GM19395 (cell line): ENCODE results near the gene CD40.

ENCODE experiments used
- ATAC-seq: cut with Tn5 transposase; IDR thresholded peaks from one replicate; pipeline ENCODE4 v1.9.1; 2021; ENCODE audit warnings: mild to moderate bottlenecking, moderate library complexity; ENCODE audit not compliant: unreplicated experiment

CD40 gene

DNA sequence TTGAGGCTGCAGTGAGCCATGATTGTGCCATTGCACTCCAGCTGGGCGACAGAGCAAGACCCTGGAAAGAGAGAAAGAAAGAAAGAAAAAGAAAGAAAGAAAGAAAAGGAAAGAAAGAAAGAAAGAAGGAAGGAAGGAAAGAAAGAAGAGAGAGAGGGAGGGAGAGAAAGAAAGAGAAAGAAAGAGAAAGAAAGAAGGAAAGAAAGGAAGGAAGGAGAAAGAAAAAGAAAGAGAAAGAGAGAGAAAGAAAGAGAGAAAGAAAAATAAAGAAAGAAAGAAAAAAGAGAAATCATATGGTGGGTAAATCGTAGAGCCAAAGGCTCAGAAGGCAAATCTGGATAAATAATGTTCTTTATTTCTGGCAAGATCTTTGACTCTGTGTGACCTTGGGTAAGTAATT, 53.4 kb downstream of the CD40 start:
- no peak for ATAC-seq

DNA sequence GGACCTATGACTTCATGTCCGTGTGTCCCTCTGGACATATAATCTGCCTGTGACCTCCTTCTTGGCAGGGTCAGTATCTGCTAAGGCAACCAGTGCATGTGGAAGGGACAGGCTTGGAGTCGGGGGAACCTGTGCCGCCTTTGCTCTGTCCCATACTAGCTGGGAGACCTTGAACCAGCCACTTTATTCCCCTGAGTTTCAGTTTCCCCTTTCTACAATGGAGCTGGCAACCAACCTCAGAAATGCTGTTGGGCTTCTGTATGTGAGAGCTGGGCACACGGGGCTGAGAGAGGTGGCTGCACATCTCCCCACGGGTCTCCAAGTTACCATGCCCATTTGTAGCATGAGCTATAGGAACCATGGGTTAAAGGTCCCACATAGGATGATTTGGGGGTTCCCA, 53.8 kb downstream of the CD40 start:
- no peak for ATAC-seq

DNA sequence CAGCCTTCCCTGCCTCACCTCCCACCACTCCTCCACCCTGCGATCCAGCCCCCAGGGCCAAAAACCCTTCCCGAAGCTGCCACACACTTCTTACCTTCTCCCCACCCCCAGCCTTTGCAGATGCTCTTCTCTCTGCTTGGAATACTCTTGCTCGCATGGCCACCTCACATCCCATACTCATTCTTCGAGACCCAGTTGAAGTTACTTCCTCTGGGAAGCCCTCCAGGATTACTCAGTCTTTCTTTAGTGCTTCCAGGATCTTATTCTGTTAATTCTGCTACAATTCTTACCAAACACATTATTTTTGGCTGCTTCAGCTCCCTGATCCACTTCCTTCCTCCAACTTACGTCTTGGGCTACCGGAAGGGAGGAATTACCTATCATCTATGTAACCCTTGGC, 54.3 kb downstream of the CD40 start:
- ATAC-seq, result no peak

DNA sequence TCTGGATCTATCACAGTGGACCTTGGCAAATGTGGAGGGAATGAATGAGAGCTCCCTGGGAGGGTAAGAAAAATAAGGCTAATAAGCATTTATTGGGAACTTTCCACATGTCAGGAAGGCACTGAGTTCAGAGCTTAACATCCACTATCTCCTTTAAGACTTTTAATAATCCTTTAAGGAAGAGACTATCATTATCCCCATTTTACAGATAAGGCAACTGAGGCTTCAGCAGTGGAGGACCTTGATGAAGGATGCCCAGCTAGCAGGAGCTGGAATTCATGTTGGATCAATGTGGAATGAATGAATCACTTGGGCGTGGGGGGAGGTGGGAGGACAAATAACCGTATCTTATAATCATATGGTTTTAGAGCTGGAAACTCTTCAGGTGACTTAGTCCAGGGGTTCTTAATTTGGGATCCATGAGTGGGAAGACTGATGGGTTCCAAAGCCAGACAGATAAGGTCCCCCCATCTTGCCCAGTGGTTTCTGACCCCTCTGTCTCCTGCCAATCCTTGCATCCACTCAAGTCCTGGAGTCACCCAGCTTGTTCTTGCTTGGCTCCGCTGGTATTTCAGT, 54.9 kb downstream of the CD40 start:
- ATAC-seq, result no peak

DNA sequence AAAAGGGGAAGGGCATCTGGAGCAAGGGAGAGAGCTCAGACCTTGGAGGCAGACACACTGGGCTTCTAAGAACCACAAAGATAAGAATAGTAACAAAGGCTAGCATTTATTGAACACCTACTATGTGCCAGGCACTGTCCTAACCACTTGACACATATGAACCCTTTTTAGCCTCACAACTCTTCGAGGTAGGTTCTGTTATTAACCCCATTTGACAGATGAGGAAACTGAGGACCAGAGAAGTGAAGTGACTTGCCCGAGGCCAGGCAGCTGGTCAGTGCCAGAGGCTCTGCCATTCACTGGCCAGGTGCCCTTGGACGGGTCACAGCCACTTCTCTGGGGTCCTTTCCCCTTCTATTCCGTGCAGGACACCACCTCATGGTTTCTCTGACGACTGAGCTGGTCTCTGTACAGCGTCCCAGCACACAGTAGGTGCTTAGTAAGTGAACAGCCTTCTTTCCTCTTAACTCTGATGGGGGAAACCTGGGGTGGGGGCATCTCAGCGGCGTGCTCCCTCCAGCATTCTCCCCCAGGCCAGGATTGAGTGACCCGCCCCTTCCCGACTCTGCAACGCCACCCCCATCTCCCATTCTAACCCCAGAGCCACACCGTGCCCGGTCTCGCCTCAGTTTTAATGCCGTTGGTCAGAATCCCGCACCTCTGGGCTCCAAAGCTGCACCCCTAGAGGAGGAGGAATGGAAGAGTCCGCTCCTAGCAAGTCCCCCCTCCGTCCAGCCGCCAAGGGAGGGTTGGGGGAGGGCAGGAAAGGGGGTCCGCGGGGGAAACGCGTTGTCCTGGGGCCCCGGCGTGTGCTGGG, 55.7 kb downstream of the CD40 start:
- ATAC-seq, result no peak

DNA sequence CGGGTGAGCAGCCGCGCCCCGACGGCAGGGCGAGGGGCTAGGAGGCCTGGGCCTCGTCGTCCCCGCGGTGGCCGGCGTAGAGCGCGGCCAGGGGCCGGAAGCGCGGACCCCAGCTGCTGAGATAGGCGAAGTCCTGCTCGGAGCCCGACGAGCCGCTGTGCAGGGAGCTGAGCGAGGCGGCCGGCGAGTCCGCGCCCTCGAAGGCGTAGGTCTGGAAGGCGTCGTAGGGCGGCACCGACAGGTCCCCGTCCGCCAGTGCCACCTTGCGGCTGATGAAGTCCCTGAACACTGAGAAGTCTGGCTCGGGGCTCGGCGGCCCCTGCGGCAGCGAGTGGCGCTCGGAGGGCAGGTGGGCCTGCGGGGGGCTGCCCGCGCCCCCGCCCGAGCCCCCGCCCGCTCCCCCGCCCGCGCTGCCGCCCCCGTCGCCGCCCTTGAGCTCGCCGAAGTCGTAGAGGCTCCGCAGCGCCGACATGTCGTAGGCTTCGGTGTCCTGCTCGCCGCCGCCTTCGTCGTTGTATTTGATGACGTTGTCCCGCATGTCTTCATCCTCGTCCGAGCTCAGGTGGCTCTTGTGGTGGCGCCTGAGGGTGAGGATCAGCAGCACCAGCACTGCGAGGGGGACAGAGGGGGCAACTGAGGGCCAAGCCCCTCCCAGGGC, 56.5 kb downstream of the CD40 start:
- ATAC-seq, result no peak

DNA sequence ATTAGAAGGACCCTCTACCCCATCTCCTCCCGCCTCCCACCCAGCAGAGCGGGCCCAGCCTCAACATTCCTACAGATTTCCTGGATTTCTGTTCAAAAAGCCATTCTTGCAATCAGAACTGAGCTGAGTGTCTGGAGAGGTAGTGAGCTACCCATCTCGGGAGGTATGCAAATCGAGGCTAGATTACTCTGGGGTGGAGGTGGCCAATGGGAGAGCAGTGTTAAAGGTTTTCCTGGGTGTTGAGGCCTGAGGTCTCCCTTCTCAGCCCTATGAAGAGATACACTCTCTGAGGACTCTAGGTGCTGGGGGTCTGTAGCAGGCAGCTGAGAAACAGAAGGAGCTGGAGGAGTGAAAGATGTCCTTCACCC, 57.0 kb downstream of the CD40 start:
- ATAC-seq, result no peak

GRCh38 chr20:46176739-46177378, 58.7 kb downstream of the CD40 start:
- ATAC-seq, result no peak

DNA sequence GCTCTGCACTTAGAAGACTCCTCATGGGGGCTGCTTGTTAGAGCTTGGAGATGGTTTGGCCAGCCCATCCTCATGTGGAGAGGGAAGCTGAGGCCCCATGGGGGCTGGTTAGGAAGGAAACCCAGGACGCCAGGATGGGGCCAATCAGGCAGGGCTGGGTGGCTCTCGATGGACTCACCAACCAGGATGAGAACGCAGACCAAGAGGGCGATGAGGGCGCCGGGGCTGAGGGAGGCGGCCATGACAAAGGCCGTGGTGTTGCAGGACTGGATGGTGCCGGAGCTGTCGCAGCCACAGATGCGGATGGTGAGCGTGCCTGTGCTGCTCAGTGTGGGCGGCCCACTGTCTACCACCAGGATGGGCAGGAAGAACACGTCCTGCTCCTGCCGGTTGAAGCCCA, 59.7 kb downstream of the CD40 start:
- ATAC-seq, result no peak

DNA sequence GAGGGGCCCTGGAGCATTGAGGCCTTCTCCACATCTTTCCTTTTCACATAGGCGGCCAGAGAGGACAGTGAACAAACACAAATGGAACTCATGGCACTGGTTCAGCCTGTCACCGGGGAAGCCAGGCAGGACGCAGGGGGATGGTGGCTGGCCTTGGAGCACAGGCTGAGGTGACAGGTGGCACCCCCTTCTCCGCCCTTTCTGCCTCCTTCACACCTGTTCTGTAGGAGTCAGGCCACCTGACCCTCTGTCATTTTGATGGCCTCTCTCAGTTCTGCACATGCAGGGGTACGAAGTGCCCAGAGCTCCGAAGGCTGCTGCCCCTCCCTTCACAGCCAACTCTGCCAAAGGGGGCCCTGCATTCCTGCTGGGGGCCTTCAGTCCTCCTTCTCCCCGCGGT, 60.8 kb downstream of the CD40 start:
- no peak for ATAC-seq
